GM12878 (cell line): ENCODE data around the gene AEBP1. TPM values are rescaled to one million over a fixed set of nuclear protein-coding genes. Genes with fewer than 3 reads are reported as not detected.
A peak's percentile ranks its signal among the peaks of the same experiment; 100 is the strongest.

Experiments used
- BACH1 ChIP-seq: fragments of 450-650 bp; IDR thresholded peaks from 2 replicates; pipeline ENCODE4 v1.6.1; 2017; ENCODE audit warnings: mild to moderate bottlenecking, borderline replicate concordance
- FOS ChIP-seq: IDR thresholded peaks from 3 replicates; pipeline ENCODE4 v1.6.1; 2011; ENCODE audit warnings: borderline replicate concordance; ENCODE audit not compliant: insufficient read length; ENCODE audit errors: extremely low read depth
- IKZF2 ChIP-seq, 2 experiments: fragments of 450-650 bp; IDR thresholded peaks; 2 replicates each; pipeline ENCODE4 v1.6.1; 2017; ENCODE audit warnings: mild to moderate bottlenecking in 2 of 2, moderate library complexity in 2 of 2
- MEF2B ChIP-seq: fragments of 450-650 bp; IDR thresholded peaks from 2 replicates; pipeline ENCODE4 v1.6.1; 2018; ENCODE audit warnings: mild to moderate bottlenecking, moderate library complexity; ENCODE audit not compliant: partially characterized antibody, poor library complexity, severe bottlenecking
- NFYB ChIP-seq: IDR thresholded peaks from 2 replicates; pipeline ENCODE4 v1.6.1; 2011; ENCODE audit warnings: low read depth, mild to moderate bottlenecking, low read length, improper control_type of control experiment, moderate library complexity; ENCODE audit not compliant: insufficient read depth
- NR2F1 ChIP-seq: fragments of 450-650 bp; conservative IDR thresholded peaks from 2 replicates; pipeline ENCODE4 v1.6.1; 2017; ENCODE audit warnings: mild to moderate bottlenecking
- PML ChIP-seq: IDR thresholded peaks from 2 replicates; pipeline ENCODE4 v1.6.1; 2012; ENCODE audit warnings: low read length, inconsistent platforms
- ZNF592 ChIP-seq: fragments of 450-650 bp; IDR thresholded peaks from 2 replicates; pipeline ENCODE4 v1.6.1; 2017; ENCODE audit warnings: mild to moderate bottlenecking, moderate library complexity
- polyA plus RNA-seq, 11 experiments: library from polyadenylated mRNA; depleted of rRNA in 4 of 11; unstranded in 6 of 11; stranded (reverse) in 5 of 11; fragments of >200 nt; fragmentation: Nextera tagmentation in 4 of 11; fragmentation: Illumina TruSeq in 1 of 11; extraction: Ambion mirVana in 4 of 11; extraction: Trizol in 1 of 11; gene quantifications; 1 replicate in 1 of 11; 2 replicates in 10 of 11; pipeline versions ENCODE4 v1.2.1 to v1.2.3, GENCODE V29; 2011 to 2016; ENCODE audit warnings: inconsistent platforms in 2 of 11, missing spikeins in 2 of 11, low read depth in 1 of 11
- total RNA-seq, 4 experiments: library from RNA; depleted of rRNA in 3 of 4; stranded (reverse); fragments of >200 nt in 3 of 4; fragmentation: Illumina TruSeq in 1 of 4; extraction: Trizol in 1 of 4; gene quantifications; 2 replicates each; pipeline versions ENCODE4 v1.2.1 to v1.2.3, GENCODE V29; 2013 to 2021

Gene AEBP1
- total and polyA plus RNA-seq, 10 of the 15 experiments (the other 5 are each of a cell fraction or from before 2014, with no cell fraction given), result 0.06 to 0.23 (median 0.11) TPM; not detected in 5

DNA sequence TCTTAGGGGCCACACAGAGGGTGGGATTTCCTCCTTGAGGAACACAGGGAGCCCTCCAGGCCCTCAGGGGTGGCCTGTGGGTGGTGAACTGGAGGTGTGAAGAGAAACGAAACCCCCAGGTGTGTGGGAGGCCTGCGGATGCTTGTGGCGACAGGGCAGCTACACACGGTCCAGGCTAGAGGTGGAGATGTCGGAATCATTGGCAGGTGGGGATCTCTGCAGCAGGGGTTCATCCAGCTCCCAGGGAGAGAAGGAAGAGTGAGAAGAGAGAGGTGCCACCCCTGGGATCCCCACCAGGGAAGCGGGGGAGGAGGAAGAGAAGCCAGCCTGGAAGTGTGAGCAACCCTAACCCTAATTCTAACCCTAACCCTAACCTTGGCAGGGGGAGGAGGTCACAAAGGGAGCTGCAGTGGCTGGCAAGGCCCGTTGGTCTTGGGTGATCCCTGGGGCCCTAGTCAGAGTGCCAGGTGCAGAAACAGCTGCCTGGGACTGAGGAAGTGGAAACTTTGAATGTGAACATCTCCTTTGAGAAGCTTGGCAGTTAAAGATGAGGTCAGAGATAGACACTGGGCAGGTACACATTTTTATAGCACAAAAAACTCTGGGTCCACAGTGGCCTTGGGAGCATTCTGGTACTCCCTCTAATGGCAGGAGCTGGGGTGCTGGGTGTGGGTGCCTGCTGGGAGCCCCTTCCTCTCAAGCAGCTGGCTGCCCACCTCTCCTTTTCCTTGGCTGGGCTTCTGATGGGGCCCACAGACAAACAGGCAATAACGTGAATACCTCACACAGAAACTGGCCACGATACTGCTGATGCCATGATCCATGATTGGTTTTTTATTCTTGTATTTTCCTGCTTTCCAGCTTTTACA, 6.8 kb upstream of the AEBP1 start (continued):
- TF ChIP-seq ZNF592, result no peak
- TF ChIP-seq NR2F1, result peak; percentile 85
- peak; percentile 44 for TF ChIP-seq MEF2B
- TF ChIP-seq NFYB, result no peak
- TF ChIP-seq PML, result no peak
- peak; percentile 47 to 69; a peak in 3 of 4 replicates for TF ChIP-seq IKZF2 (IDR thresholded peaks at IDR 0.05)
- TF ChIP-seq FOS, result no peak
- TF ChIP-seq BACH1, result no peak
